Thymus (tissue), 11 donors: ENCODE measurements around the gene MPZL1. TPM values are rescaled to one million over a fixed set of nuclear protein-coding genes. Genes with fewer than 3 reads are reported as not detected.

Source experiments
- DNase-seq, 9 donors: peaks; one replicate each; pipeline ENCODE4 v3.0.0-alpha.2; 2013; ENCODE audit warnings: low spot score in 9 of 9, low read depth in 6 of 9, missing footprints in 1 of 9
- H3K27ac ChIP-seq, 2 donors: one replicate each; pipeline ENCODE4 v1.5.1; 2013; ENCODE audit warnings: control low read depth in 1 of 2, low read depth in 1 of 2, low read length in 1 of 2, mild to moderate bottlenecking in 1 of 2, moderate library complexity in 1 of 2
- H3K27me3 ChIP-seq, 2 donors: one replicate each; pipeline ENCODE4 v1.5.1; 2013; ENCODE audit warnings: low read length in 1 of 2; ENCODE audit not compliant: control insufficient read depth in 2 of 2, insufficient read depth in 1 of 2
- H3K36me3 ChIP-seq, 2 donors: one replicate each; pipeline ENCODE4 v1.5.1; 2013; ENCODE audit warnings: low read length in 1 of 2, mild to moderate bottlenecking in 1 of 2, moderate library complexity in 1 of 2; ENCODE audit not compliant: control insufficient read depth in 2 of 2, insufficient read depth in 2 of 2
- H3K4me1 ChIP-seq, 2 donors: one replicate each; pipeline ENCODE4 v1.5.1; 2013; ENCODE audit warnings: low read length in 2 of 2; ENCODE audit not compliant: control insufficient read depth in 2 of 2, insufficient read depth in 2 of 2
- H3K4me3 ChIP-seq, 2 donors: one replicate each; pipeline ENCODE4 v1.5.1; 2013; ENCODE audit warnings: low read length in 2 of 2, control low read depth in 1 of 2, mild to moderate bottlenecking in 1 of 2
- H3K9me3 ChIP-seq, 2 donors: one replicate each; pipeline ENCODE4 v1.5.1; 2013; ENCODE audit warnings: low read length in 1 of 2, mild to moderate bottlenecking in 1 of 2; ENCODE audit not compliant: control insufficient read depth in 2 of 2, insufficient read depth in 1 of 2
- WGBS: extraction: QIAGEN DNeasy Blood & Tissue Kit; methylation state at CpG from one replicate; pipeline ENCODE4 v1.1.7; 2013; 5-methylcytosine and 5-hydroxymethylcytosine counted together
- polyA plus RNA-seq: library from polyadenylated mRNA; stranded (reverse); fragments of 200-250 nt; gene quantifications from one replicate; pipeline ENCODE4 v1.2.3, GENCODE V29; 2013
- total RNA-seq: library from RNA; stranded (reverse); fragments of 120-200 nt; gene quantifications from one replicate; pipeline ENCODE4 v1.2.4, GENCODE V29; 2013
- donor health status: healthy.

Gene MPZL1
- total and polyA plus RNA-seq, 2 donors, result 23.4 to 26.0 TPM

- Histone ChIP-seq H3K27ac (no peak overlapping the region), H3K4me1 (peaks cover 0 to 8% of the 10 kb centered on the region in 2 donors), H3K9me3 (peaks cover 0 to 5% of the 10 kb centered on the region in 2 donors), H3K4me3 (no peak overlapping the region), H3K27me3 (no peaks in the 10 kb centered on the region), H3K36me3 (peaks cover 0 to 13% of the 10 kb centered on the region in 2 donors)
- DNase-seq, result no peak
- WGBS, result 88% methylated on average over 2 of the region's 2 CpGs
These were observed 51.7 kb downstream of the MPZL1 start for GRCh38 chr1:167773516-167773915.

DNA sequence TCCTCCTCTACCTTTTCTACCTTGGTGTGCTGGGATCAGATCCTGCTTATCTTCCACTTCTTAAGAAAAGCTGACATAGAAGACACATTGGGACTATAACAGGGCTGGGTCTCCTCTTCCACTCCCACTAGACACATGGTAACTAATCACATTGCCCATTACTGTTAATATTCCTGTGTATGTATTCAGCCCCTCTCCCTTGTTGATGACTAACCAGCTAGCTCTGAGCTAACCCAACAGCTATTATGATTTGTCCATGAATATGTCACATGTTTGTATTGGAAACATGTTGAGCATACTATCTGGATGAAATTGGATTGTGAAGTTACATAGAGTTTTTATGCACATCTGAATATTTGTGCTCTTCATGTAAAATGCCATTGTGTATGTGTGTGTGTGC is 52.9 kb downstream of the MPZL1 start:
- Histone ChIP-seq H3K9me3 (peaks cover 0 to 5% of the 10 kb centered on the region in 2 donors), H3K4me1 (peaks cover 0 to 8% of the 10 kb centered on the region in 2 donors)

GRCh38 chr1:167775178-167775577 is 53.4 kb downstream of the MPZL1 start:
- WGBS, result 94% methylated on average over 2 of the region's 2 CpGs
- H3K4me3 ChIP-seq, result no peak overlapping the region
- no peak overlapping the region for H3K27ac ChIP-seq
- H3K9me3 ChIP-seq, result peaks cover 0 to 5% of the 10 kb centered on the region in 2 donors
- peaks cover 0 to 8% of the 10 kb centered on the region in 2 donors for H3K4me1 ChIP-seq
- no peaks in the 10 kb centered on the region for H3K27me3 ChIP-seq
- no peak for DNase-seq
- peaks cover 0 to 12% of the 10 kb centered on the region in 2 donors for H3K36me3 ChIP-seq

More for the DNA sequence above, 52.9 kb downstream of the MPZL1 start:
- H3K4me3 ChIP-seq, result no peak overlapping the region
- peaks cover 0 to 13% of the 10 kb centered on the region in 2 donors for H3K36me3 ChIP-seq
- DNase-seq, result no peak
- no peaks in the 10 kb centered on the region for H3K27me3 ChIP-seq
- H3K27ac ChIP-seq, result no peak overlapping the region

DNA sequence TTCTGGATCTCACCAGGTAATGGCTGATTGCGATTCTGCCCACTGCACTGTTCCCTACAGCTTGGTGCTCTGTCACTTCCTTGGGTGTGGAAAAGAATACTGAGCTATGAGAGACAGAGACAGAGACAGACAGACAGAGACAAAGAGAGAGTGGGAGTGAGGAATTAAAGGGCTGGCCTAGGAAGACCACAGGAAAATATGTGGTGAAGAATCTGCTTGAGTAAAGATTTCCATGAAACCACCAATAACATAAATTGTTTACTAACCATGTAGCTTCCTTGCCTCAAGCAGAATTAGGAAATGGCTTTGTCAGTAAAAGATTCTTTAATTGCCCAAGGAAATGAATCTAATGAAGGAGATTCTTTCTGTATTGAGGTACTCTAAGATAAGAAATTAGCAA is 54.4 kb downstream of the MPZL1 start:
- 94% methylated on average over 1 of the region's 1 CpG for WGBS

GRCh38 chr1:167776616-167777268 is 55.0 kb downstream of the MPZL1 start:
- H3K4me1 ChIP-seq, result peaks cover 0 to 8% of the 10 kb centered on the region in 2 donors
- H3K9me3 ChIP-seq, result peaks cover 0 to 2% of the 10 kb centered on the region in 2 donors
- no peak overlapping the region for H3K4me3 ChIP-seq
- no peak for DNase-seq
- 89% methylated on average over 1 of the region's 1 CpG for WGBS
- peak overlapping the region in 1 of 2 donors; percentile 3 for H3K27ac ChIP-seq
- H3K36me3 ChIP-seq, result peaks cover 0 to 9% of the 10 kb centered on the region in 2 donors
- no peaks in the 10 kb centered on the region for H3K27me3 ChIP-seq

More for the DNA sequence above, 54.4 kb downstream of the MPZL1 start:
- no peak for DNase-seq
- H3K4me3 ChIP-seq, result no peak overlapping the region
- no peaks in the 10 kb centered on the region for H3K27me3 ChIP-seq
- H3K36me3 ChIP-seq, result peaks cover 0 to 9% of the 10 kb centered on the region in 2 donors
- H3K9me3 ChIP-seq, result peaks cover 0 to 5% of the 10 kb centered on the region in 2 donors
- H3K4me1 ChIP-seq, result peaks cover 0 to 8% of the 10 kb centered on the region in 2 donors
- H3K27ac ChIP-seq, result no peak overlapping the region

GRCh38 chr1:167777269-167777650 is 55.5 kb downstream of the MPZL1 start:
- peak in 1 of 9 donors; percentile 46 for DNase-seq
- 85% methylated on average over 5 of the region's 5 CpGs for WGBS
- Histone ChIP-seq H3K4me3 (no peak overlapping the region), H3K27ac (peak overlapping the region in 1 of 2 donors; percentile 3), H3K9me3 (no peaks in the 10 kb centered on the region), H3K27me3 (no peaks in the 10 kb centered on the region), H3K36me3 (peaks cover 0 to 8% of the 10 kb centered on the region in 2 donors), H3K4me1 (peaks cover 0 to 8% of the 10 kb centered on the region in 2 donors)

- over 99% methylated on average over 2 of the region's 2 CpGs for WGBS
- H3K4me1 ChIP-seq, result no peaks in the 10 kb centered on the region
- H3K9me3 ChIP-seq, result no peaks in the 10 kb centered on the region
These were observed 59.8 kb downstream of the MPZL1 start for GRCh38 chr1:167781558-167781957.

DNA sequence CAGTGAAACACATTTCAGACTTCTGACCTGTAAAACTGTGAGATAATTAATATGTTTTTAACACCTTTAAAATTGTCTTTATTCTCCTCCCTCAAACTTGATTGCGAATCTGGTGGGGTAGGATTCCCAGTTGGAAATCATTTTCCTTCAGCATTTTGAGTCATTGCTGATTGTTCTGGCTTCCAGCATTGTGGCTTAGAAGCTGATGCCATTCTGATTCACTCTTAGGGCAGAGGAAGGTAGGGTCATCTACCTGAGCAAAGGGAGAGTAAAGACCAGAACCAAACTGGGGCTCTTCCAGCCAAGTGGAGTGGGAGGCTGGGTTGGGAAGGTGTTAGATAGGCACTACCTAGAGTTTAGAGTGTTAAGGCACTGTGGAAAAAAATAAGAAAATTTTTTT is 61.2 kb downstream of the MPZL1 start:
- Histone ChIP-seq H3K9me3 (no peaks in the 10 kb centered on the region), H3K4me1 (no peaks in the 10 kb centered on the region), H3K36me3 (peaks cover 0 to under 1% of the 10 kb centered on the region in 2 donors), H3K4me3 (no peak overlapping the region), H3K27me3 (no peaks in the 10 kb centered on the region), H3K27ac (no peak overlapping the region)
- 100% methylated on average over 1 of the region's 1 CpG for WGBS
- DNase-seq, result no peak

More at GRCh38 chr1:167781558-167781957, 59.8 kb downstream of the MPZL1 start:
- DNase-seq, result no peak
- Histone ChIP-seq H3K4me3 (no peak overlapping the region), H3K36me3 (no peaks in the 10 kb centered on the region), H3K27me3 (no peaks in the 10 kb centered on the region), H3K27ac (no peak overlapping the region)

DNA sequence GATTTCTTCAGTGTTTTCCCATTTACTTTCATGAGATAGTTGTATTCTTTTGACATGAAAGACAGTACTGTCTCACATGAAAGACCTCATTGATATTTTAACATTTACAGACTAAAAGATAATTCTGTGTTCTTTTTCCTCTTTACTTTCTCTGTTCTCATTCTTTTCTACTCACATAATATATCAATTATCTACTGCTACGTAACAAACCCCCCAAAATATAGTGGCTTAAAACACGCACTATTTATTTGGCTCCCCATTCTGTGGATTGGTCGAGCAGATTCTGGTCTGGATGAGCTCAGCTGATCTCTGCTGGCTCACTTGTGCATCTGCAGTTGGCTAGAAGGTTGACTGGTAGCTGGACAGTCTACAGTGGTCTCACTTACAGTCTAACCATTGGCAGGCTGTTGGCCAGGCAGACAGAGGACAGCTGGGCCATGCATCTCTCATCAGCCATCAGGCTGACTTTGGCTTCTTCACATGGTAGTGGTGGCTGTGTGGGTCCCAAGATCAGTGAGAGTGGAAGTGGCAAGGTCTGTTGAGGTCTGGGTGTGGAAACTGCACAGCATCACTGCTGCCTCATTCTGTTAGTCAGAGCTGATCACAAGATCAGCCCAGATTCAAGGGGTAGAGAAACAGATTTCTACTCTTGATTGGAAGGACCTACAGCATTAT is 63.2 kb downstream of the MPZL1 start:
- Histone ChIP-seq H3K9me3 (no peaks in the 10 kb centered on the region), H3K36me3 (peaks cover 5 to 7% of the 10 kb centered on the region in 2 donors), H3K27me3 (no peaks in the 10 kb centered on the region), H3K4me3 (no peak overlapping the region), H3K4me1 (no peaks in the 10 kb centered on the region), H3K27ac (no peak overlapping the region)
- 97% methylated on average over 3 of the region's 3 CpGs for WGBS
- DNase-seq, result no peak
